ENCODE measurements around the gene OPN1SW.

The OPN1SW gene

DNA sequence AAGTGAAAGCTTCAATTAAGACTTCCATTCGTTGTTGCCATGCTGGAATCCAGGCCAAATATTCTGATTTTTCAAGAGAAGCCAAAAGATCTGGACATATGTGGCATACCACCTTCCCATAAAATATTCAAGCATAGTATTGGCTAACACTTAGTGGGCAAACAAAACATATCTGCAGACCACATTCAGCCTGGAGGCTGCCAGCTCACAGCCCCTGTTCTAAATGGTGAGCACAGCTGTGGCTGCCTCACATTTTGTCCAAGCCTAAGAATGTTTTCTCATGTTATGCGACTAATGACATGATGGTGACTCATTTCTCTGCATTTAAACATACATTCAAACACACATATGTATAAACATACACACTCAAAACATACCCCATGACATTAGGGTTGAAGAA lies 47.0 kb downstream of the OPN1SW start:
- Histone ChIP-seq H3K9ac (ENCODE audit: low read length) (no peak overlapping the region), H3K9me3 (ENCODE audit: insufficient read depth, low read length) (no peaks in the 10 kb centered on the region), H3K27ac (ENCODE audit: low read length) (no peak overlapping the region), H3K79me2 (ENCODE audit: low read length) (no peaks in the 10 kb centered on the region), H3K36me3 (replicated peaks; ENCODE audit: low read depth, low read length) (no peaks in the 10 kb centered on the region), H3K4me3 (ENCODE audit: low read length) (no peak overlapping the region), H4K20me1 (ENCODE audit: insufficient read depth, low read length) (no peaks in the 10 kb centered on the region), H2AFZ (ENCODE audit: low read depth, low read length) (no peak overlapping the region), H3K4me1 (ENCODE audit: low read length) (no peaks in the 10 kb centered on the region), H3K4me2 (ENCODE audit: low read length) (no peak overlapping the region), H3K27me3 (ENCODE audit: low read depth, low read length) (no peaks in the 10 kb centered on the region)
- TF ChIP-seq, protein P1, sequence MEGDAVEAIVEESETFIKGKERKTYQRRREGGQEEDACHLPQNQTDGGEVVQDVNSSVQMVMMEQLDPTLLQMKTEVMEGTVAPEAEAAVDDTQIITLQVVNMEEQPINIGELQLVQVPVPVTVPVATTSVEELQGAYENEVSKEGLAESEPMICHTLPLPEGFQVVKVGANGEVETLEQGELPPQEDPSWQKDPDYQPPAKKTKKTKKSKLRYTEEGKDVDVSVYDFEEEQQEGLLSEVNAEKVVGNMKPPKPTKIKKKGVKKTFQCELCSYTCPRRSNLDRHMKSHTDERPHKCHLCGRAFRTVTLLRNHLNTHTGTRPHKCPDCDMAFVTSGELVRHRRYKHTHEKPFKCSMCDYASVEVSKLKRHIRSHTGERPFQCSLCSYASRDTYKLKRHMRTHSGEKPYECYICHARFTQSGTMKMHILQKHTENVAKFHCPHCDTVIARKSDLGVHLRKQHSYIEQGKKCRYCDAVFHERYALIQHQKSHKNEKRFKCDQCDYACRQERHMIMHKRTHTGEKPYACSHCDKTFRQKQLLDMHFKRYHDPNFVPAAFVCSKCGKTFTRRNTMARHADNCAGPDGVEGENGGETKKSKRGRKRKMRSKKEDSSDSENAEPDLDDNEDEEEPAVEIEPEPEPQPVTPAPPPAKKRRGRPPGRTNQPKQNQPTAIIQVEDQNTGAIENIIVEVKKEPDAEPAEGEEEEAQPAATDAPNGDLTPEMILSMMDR (IDR thresholded peaks at IDR 0.05; ENCODE audit: low read depth, low read length), result no peak
- no peak for TF ChIP-seq EZH2phosphoT487 (IDR thresholded peaks at IDR 0.05; ENCODE audit: low read depth)

DNA sequence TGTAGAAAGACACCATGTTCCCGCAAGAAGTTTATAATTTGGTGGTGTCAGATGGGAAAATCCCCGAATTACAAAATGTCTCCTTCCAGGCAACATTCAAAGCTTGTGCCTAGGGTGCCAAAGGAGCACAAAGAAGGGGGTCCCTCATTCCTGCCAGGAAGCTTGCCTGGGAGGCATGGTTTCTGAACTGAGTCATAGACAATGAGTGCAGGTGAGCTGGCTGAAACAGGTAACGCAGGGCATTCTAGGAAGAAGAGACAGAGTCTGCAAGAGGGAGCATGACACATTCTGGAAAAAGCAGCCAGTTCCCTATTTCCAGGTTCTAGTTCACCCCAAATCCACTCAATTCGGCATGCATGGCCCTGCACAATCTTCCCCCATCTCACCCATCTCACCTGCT lies 48.4 kb downstream of the OPN1SW start:
- no peaks in the 10 kb centered on the region for H3K79me2 ChIP-seq (ENCODE audit: low read length)
- H3K9me3 ChIP-seq (ENCODE audit: insufficient read depth, low read length), result no peaks in the 10 kb centered on the region
- no peaks in the 10 kb centered on the region for H3K27me3 ChIP-seq (ENCODE audit: low read depth, low read length)
- no peaks in the 10 kb centered on the region for H4K20me1 ChIP-seq (ENCODE audit: insufficient read depth, low read length)
- no peak overlapping the region for H2AFZ ChIP-seq (ENCODE audit: low read depth, low read length)
- no peak overlapping the region for H3K4me2 ChIP-seq (ENCODE audit: low read length)
- TF ChIP-seq EZH2phosphoT487 (IDR thresholded peaks at IDR 0.05; ENCODE audit: low read depth), result no peak
- TF ChIP-seq, protein P1 (IDR thresholded peaks at IDR 0.05; ENCODE audit: low read depth, low read length), result no peak
- H3K27ac ChIP-seq (ENCODE audit: low read length), result no peak overlapping the region
- H3K36me3 ChIP-seq (replicated peaks; ENCODE audit: low read depth, low read length), result no peaks in the 10 kb centered on the region
- H3K9ac ChIP-seq (ENCODE audit: low read length), result no peak overlapping the region
- no peaks in the 10 kb centered on the region for H3K4me1 ChIP-seq (ENCODE audit: low read length)
- H3K4me3 ChIP-seq (ENCODE audit: low read length), result no peak overlapping the region

DNA sequence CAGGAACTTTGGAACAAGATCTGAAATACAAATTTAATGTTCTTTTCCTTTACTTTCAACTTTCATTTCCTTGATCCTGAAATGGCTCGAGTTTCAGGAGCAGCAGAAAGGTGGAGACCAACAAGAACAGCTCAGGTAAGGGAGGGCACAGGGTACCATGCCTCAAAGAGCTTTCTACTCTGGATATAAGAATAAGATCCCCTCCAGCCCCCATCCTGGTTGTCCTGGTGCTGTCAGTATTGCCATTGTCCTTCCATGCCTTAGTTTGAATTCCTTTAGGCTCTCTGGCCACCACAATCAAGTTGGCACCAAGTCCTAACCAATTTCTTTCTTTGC lies 48.9 kb downstream of the OPN1SW start:
- Histone ChIP-seq H3K27ac (ENCODE audit: low read length) (no peak overlapping the region), H3K4me2 (ENCODE audit: low read length) (no peak overlapping the region), H3K4me1 (ENCODE audit: low read length) (no peaks in the 10 kb centered on the region), H3K9ac (ENCODE audit: low read length) (no peak overlapping the region), H3K79me2 (ENCODE audit: low read length) (no peaks in the 10 kb centered on the region), H3K36me3 (replicated peaks; ENCODE audit: low read depth, low read length) (no peaks in the 10 kb centered on the region), H4K20me1 (ENCODE audit: insufficient read depth, low read length) (no peaks in the 10 kb centered on the region), H3K27me3 (ENCODE audit: low read depth, low read length) (no peaks in the 10 kb centered on the region), H3K9me3 (ENCODE audit: insufficient read depth, low read length) (no peaks in the 10 kb centered on the region), H2AFZ (ENCODE audit: low read depth, low read length) (no peak overlapping the region), H3K4me3 (ENCODE audit: low read length) (no peak overlapping the region)
- TF ChIP-seq EZH2phosphoT487 (IDR thresholded peaks at IDR 0.05; ENCODE audit: low read depth), result no peak
- TF ChIP-seq, protein P1 (IDR thresholded peaks at IDR 0.05; ENCODE audit: low read depth, low read length), result no peak

DNA sequence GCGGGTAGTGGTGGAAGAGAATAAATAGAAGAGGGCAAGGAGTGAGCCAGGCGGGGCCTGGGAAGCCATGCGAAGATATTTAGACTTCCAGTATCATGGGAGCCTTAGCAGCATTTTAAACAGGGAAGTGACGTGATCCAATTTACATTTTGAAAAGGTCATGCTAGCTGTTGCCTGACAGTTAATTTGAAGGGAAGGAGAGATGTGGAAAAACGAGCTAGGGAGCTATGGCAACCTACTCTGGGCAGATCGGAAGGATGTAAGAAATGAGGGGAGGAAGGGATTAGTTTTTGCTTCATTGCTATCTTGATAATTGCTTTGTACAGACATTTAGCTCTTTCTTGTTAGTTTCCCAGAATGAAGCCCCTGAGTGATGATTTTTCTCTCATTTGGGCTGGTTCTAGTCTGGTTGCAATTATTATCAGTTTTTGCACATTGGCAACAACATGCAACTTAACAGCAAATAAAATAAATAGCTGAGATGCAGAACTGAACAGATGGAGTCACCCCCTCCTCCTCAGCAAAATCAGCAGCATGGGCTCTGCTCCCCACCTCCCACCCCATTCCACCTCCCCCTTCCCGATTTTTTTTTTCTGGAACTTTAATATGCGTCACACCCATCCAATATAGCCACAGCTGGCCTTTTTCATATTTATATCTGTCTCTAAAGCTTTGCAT lies 49.4 kb downstream of the OPN1SW start:
- H3K27ac ChIP-seq (ENCODE audit: low read length), result no peak overlapping the region
- H3K4me2 ChIP-seq (ENCODE audit: low read length), result no peak overlapping the region

More for the DNA sequence above, 49.4 kb downstream of the OPN1SW start:
- Histone ChIP-seq H3K9ac (ENCODE audit: low read length) (no peak overlapping the region), H3K4me3 (ENCODE audit: low read length) (no peak overlapping the region), H3K9me3 (ENCODE audit: insufficient read depth, low read length) (no peaks in the 10 kb centered on the region), H2AFZ (ENCODE audit: low read depth, low read length) (0 out of 2 replicates have a peak overlapping the region, but pooled peaks have one; percentile 4), H3K36me3 (replicated peaks; ENCODE audit: low read depth, low read length) (no peaks in the 10 kb centered on the region), H3K4me1 (ENCODE audit: low read length) (no peaks in the 10 kb centered on the region), H4K20me1 (ENCODE audit: insufficient read depth, low read length) (no peaks in the 10 kb centered on the region), H3K27me3 (ENCODE audit: low read depth, low read length) (no peaks in the 10 kb centered on the region), H3K79me2 (ENCODE audit: low read length) (no peaks in the 10 kb centered on the region)
- no peak for TF ChIP-seq EZH2phosphoT487 (IDR thresholded peaks at IDR 0.05; ENCODE audit: low read depth)
- TF ChIP-seq, protein P1 (IDR thresholded peaks at IDR 0.05; ENCODE audit: low read depth, low read length), result no peak
